ENCODE measurements around the gene CSKMT.
"Not testable (repeated sequence)": the region's sequence is repeated elsewhere in the genome, so short reads cannot be mapped to it uniquely, and the experiment has no call there.

CSKMT gene

GRCh38 chr11:62689421-62690183 lies 24.5 kb downstream of the CSKMT start, which contains the start of gene LRRN4CL:
LRRN4CL (minus strand) TSS chr11:62689530; CDS start chr11:62688508, 1,022 bp downstream.
- no peak for DNase-seq

GRCh38 chr11:62693624-62694023 lies 28.5 kb downstream of the CSKMT start:
- DNase-seq = not testable (repeated sequence)

- peak; percentile 31 for DNase-seq
These were observed 29.5 kb downstream of the CSKMT start for GRCh38 chr11:62694455-62695167.

- no peak for DNase-seq
These were observed 37.1 kb downstream of the CSKMT start for GRCh38 chr11:62702246-62702645.

- not testable (repeated sequence) for DNase-seq
These were observed 38.8 kb downstream of the CSKMT start for GRCh38 chr11:62703921-62704320.

GRCh38 chr11:62705413-62705812 lies 40.3 kb downstream of the CSKMT start:
- DNase-seq = no peak

- DNase-seq = peak; percentile 92
These were observed 41.1 kb downstream of the CSKMT start for GRCh38 chr11:62705880-62706849.

- no peak for DNase-seq
These were observed 41.7 kb downstream of the CSKMT start for GRCh38 chr11:62706850-62707247.

- DNase-seq = no peak
These were observed 42.3 kb downstream of the CSKMT start, which contains the start of the genes BSCL2 and GNG3 for GRCh38 chr11:62707277-62707861. BSCL2 (minus strand) TSS chr11:62707424; CDS start chr11:62707195, 229 bp downstream. GNG3 (plus strand) TSS chr11:62707676; CDS start chr11:62708296, 620 bp downstream.

- DNase-seq = no peak
These were observed 43.3 kb downstream of the CSKMT start for GRCh38 chr11:62708392-62708791.

GRCh38 chr11:62708793-62709192 lies 43.7 kb downstream of the CSKMT start:
- peak; percentile 17 for DNase-seq

- peak; percentile 90 for DNase-seq
These were observed 44.3 kb downstream of the CSKMT start for GRCh38 chr11:62709247-62710000.

- no peak for DNase-seq
These were observed 44.9 kb downstream of the CSKMT start for GRCh38 chr11:62710001-62710345.

- DNase-seq = no peak
These were observed 47.2 kb downstream of the CSKMT start for GRCh38 chr11:62712276-62712812.

GRCh38 chr11:62712861-62713260 lies 47.7 kb downstream of the CSKMT start:
- DNase-seq = no peak

- no peak for DNase-seq
These were observed 48.2 kb downstream of the CSKMT start for GRCh38 chr11:62713343-62713742.

GRCh38 chr11:62715150-62716130 lies 50.3 kb downstream of the CSKMT start:
- DNase-seq = no peak

GRCh38 chr11:62716206-62716605 lies 51.1 kb downstream of the CSKMT start:
- DNase-seq = no peak

GRCh38 chr11:62716816-62717215 lies 51.7 kb downstream of the CSKMT start:
- DNase-seq = no peak
